SHP77 (cell line): ENCODE data around the gene BCAR3.

ENCODE experiments used
- DNase-seq, 2 experiments: peaks; one replicate each; lab custom pipeline; 2025; lab: John Stamatoyannopoulos, UW

The BCAR3 gene

DNA sequence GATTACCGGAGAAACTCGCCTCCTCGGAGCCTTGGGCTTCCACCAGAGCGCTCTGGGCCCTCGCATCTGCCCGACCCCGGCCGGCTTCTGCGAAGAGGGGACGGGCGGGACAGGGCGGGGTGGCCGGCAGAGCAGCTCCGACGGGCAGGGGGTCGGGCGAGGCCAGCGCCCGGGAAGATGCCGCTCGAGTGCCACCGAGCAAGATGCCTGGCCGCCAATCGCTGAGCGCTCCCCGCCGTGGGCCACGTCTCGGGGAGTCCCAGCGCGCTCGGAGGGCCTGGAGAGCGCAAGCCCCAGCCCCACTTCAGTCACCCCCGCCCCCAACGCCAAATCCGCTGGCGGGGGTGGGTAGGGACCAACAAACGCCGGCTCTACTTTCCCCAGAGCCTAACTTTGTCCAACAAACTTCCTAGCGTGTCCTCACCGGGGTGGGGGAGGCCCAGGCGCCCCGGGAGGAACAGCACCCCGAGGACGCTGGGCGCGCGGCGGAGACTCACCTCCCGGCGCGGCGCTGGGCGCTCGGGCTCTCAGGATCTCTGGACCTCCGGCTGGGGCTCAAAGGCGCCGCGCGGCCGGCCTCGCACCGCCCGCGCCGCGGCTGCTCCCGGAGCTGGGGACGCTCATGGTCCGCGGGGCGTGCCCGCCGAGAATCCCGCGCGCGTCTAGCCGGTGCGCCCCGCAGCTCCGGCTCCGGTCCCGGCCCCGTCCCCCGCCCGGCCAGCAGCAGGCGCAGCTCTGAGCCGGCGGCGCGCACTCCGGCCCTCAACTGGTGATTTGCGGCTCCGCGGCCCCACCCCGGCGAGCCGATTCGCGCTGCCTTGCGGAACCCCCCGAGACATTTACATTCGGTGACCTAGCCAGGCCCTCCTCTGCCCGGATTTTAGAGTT is at the start of gene BCAR3:
TSS of gene BCAR3 (minus strand) at position 737 of the 888 bp plus-strand sequence. CDS start 6,907 bp downstream, outside the sequence.
- DNase-seq: peak in 1 of 2 experiments; percentile 50

DNA sequence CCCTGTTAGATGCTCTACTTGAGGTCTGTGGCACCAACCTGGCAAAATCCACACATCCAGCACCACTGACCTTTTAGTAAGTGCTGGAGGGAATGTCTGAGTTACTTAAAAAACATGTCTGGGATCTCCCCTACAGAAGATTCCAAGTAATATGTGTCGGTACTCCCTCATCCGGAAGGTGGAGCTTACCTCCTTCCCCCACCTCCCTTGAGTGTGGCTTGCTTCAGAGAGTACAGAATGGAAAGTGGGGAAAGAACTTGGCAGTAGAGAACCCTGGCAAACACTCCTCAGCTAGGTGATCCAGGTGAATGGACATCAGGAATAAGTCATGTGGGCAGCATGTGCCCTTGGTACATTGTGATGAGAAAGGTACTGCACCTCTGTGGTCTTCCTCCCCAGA is 49.0 kb upstream of the BCAR3 start:
- no peak for DNase-seq

DNA sequence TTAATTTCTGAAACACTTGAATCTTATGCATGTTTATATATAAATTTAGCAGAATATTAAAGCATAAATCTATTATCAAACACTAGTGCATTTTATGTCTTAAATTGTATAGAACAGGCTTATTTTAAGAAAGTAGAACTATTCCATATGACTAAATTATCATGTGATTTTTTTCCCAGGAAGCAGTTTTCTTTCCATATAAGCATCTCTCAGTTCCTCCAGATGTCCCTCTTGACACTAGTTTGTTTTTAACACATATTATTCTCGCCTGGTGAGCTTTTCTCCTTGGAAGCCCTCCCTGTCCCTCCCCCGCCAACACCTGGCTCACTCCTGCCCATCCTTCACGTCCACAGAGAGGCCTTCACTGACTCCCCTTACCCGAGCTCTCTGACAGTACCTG is 48.3 kb upstream of the BCAR3 start:
- no peak for DNase-seq

DNA sequence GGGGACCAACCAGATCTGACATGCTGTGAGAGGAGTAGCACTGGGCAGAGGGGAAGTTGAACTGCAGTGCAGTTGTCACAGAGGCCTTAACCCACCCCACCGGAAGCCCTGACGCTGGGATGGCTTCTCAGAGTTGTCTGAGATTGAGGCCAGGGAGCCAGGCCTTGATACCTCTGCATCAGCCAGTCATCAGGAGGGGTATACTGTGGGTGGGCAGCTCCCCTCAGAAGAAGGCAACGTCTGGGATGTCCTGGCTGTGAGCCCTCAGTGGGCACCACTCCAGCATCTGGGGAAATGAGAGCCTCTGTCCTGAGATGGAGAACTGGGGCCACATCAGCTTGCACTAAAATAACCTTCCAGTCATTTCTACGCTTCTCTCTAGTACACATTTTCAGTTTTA is 47.9 kb upstream of the BCAR3 start:
- DNase-seq: no peak

DNA sequence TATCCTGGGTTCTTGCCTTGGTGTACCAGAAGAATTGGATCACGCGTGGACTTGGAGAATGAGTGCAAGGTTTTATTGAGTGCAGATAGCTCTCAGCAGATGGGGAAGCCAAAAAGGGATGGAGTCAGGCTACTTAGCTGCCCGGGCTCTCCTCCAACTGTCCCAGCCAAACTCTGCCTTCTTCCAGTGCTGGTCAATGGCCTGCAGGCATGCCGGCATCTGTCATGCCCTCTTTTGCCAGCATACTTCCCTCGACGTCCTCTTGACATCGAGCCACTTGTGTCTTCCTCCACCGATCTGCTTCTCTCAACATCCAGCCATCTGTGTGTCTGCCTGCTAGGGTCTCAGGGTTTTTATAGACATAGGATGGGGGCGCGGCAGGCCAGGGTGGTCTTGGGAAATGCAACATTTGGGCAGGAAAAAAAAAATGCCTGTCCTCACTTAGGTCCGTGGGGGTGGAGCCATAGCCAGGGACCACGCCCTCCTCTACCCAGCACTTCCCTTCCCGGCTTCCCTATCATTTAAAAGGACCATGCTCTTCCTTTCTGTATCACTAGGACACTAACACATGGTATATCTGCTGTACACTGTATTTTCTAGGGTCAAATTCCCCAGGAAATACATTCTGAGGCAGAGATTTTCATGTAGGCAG is 47.0 kb upstream of the BCAR3 start:
- no peak for DNase-seq

DNA sequence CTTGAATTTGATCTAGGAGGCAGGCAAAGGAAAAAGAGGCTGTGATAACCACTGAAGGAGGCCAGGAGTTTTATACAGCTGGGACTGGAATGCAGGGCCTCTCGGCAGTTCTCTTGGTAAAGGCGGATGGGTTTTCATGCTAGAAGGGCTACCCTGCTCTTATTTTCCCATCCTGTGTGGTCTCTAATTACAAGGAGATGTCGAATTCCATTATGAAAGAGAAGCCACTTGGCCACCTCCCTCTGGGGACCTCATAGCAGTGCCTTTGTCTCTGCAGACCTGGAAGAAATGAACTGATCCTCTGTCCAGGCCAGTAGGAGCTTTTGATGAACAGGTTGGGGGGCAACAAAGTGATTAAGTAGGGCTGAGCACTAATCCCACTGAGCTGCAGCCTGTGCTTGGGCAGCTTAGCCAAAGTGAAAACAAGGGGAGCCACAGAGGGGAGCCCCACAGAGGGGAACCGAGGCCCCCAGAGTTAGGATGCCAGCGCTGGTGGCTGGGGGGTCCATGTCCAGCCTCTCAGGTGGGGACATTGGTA is 42.2 kb upstream of the BCAR3 start:
- DNase-seq: no peak

DNA sequence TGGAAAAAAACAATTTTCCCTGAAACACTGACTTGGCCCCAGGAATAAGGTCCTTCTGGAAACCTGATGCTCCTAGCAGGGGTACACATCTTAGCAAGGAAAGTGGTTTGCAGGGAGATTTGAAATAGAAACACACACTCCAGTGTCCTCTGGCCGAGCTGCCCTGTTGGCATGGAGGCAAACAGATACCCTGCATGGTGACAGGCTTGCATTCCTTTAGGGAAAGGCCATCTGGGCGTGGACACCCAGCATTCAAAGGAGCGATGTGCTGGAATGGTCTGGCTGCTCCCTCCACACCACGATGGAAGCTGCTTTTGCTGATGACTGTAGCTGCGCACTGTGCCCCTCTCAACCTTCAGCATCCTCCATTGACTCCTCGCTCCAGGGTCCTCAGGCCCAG is 41.5 kb upstream of the BCAR3 start:
- DNase-seq: no peak

DNA sequence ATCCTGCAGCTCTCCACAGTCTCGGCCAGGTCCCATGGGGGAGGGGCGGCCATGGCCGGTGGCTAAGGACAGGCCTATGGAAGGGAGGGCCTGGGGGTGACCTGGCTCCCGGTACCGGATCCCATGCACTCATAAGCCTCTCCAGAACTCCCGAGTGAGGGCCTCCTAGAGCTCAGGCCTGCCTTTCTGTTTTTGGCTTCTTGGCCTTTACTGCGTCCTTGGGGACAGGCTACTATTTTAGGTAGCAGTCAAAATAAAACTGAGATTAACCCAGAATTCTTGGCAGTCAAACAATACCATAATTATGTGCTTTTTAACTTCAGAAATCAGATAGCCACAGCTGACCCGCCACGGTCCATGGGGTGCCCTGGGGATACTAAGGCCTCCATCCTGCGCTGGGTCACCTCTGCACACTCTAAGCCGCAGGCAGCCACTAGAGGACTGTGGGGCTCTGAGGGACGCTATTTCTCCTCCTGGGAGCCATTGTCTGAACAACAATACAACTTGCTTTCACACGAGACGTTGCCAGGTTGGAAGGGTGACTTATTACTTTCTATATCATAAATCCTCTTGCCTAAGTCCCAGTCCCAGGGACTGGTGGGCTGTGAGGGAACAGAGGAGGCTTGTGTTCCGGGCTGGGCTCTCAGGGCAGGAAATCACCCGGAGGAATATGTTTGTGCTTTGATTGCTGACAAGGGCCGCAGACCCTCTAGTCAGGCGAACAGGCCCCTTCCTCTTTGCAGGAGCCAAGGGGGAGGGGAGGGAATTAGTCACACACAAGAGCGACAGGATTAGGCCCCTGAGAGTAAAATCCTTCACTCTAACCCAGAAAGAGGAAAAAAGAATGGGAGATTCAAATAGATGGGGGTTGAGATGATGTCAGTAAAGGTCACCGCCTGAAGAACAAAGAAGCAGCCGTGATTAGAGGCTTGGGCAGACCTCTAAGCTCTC is 40.7 kb upstream of the BCAR3 start:
- DNase-seq: no peak

DNA sequence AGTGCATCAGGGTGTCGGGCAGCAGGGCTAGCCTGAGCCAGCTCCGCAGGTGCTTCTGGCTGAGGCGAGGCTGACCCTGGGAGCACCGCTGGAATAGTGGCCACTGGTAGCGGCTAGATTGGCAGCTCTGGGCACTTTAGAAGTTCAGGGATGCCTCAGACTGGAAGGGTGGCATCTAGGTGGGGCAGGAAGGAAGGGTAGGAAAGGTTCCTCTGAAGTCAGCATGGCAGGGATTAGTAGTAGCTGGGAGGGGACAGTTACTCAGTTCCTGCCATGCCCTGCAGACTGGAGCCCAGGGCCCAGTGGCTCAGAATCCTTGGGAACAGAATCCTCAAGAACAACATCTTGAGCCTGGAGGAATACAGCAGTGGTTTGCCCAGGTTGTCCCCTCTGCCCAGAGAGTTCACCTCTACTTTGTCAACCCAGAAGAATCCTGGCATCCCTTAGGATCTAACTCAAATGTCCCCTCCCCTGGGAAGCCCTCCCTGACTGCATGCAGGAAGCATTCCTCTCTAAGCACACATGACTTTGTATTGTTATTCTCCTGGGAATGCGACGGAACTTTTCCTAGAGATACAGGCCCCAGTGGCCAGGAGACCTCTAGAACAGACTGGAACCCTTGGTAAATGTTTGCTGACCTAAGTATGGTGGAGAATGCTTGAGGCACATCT is 39.5 kb upstream of the BCAR3 start:
- no peak for DNase-seq

DNA sequence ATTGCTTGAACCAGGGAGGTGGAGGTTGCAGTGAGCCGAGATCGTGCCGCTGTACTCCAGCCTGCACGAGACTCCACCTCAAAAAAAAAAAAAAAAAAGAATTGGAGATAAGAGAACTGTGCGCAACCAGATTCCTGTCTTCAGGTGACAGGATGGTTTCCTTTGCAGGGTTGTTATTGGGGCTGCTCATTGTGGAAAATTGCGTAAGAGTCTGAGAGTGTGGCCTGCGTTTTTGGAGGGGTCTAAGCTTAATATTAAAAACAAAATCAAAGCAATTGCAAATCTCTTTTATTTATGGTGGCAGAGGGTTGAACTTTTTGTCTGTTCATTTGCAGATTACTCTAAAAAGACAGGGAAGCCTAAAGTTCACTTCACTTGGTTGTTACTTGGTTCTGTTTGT is 36.0 kb upstream of the BCAR3 start:
- no peak for DNase-seq

DNA sequence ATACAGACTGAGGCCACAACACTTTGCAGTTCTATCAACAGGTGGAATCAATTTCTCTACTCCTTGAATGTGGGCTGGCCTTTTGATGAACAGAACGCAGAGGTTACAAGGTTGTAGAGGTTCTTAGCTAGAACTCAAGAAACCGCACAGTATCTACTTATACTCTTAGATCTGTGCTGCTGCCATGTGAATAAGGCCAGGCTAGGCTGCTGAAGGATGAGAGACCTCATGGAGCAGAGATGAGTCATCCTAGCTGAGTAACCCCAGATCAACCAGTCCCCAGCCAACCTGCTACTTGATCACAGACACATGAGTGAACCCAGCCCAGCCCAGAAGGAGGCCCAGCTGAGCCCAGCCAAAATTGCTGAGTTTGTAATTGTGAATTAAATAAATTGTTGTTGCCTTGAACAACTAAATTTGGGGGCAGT is 35.3 kb upstream of the BCAR3 start:
- no peak for DNase-seq

DNA sequence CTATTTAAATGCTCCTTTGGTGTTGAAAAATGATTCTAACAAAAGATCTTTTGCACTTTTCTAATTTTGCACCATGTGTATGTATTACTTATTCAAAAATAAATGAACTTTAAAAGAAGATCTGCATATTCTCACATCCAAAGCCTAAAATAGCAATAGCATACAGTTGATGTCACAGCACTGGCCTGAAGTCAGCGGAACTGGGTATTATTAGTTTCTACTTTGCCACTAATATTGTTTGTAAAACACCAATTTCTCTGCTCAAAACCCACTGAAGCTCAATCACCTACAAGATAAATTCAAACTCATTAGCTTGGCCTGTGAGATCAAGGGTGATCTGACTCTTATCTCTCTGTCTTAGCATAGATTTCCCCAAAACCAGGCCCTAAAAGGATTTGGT is 34.5 kb upstream of the BCAR3 start:
- no peak for DNase-seq

DNA sequence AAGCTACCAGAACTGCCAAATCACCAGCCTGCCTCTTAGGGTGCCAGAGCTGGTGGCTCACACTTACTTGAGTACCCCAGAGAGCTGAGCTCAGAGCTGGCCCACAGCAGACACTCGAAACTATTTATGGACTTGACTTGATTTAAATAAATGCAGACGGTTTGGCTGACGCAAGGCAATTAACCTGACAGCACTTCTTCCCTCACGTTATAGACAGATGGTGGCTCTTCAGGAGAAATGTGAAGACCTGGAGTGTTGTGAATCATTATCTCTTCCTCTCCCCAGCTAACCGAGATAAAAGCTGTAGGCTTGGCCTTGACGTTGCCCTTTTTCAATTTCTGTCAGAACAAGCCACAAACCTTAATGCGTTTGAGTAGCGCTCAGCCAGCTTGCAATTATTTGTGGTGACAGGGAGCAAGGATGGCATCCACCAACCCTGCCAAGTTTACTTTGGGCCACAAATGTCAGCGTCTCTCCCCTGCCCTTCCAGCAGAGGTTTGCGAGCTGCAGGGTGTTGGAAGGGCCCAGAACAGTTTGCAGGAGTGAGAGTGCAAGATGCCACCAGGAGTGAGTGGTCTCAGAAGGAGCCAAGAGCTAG is 34.0 kb upstream of the BCAR3 start:
- peak; percentile 43 to 54 for DNase-seq

DNA sequence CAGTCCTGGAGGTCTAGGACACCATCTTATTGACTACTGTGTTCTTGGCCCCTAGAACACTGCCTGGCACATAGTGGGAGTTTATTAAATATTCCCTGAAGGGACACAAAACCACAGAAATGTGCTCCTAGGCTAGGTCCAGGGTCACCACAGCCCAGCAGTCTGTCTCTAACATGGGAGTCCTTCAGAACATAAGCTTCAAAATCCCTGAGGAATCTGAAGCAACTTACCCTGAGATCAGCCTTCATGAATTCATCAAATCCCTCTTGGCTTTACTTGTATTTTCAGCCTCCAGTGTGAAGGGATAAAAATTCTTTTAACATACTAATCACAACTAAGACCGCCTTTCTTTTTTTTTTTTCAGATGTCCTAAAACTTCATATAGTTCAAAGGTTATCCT is 32.7 kb upstream of the BCAR3 start:
- DNase-seq: no peak

DNA sequence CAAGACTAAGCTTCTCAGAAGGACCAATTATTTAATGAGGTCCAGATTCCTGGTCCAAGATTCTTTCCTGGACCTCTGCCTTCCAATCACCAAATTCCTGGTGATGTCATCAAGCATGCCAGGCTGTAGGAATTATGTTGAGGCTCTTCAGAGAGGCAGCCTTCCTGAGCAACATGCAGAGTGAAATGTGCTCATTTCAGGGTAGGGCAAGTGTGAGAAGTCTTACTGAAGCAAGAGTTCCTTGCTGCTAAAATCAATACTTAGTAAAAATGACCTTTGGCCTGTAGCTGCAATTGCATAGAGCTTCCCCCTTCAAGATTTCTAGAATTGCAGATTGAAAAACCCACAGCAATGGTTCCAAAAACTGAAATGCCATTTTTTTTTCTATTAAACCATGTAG is 31.7 kb upstream of the BCAR3 start:
- DNase-seq: no peak

DNA sequence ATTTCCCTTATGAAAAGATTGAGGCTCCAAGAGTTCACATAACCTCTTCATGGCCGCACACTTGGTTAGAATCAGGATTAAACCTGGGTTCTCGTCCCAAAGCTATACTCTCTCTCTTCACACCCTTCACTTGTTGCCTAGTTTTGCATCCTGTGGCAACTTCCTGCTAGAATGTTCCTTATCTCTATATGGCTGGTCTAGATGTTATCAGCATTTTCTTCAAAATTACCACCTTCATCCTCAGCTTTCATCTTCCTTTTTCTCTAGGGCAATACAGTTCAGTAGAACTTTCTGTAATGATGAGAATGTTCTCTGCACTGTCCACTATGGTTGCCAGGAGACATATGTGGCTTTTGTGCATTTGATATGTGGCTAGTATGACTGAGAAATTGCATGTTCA is 31.1 kb upstream of the BCAR3 start:
- DNase-seq: no peak

DNA sequence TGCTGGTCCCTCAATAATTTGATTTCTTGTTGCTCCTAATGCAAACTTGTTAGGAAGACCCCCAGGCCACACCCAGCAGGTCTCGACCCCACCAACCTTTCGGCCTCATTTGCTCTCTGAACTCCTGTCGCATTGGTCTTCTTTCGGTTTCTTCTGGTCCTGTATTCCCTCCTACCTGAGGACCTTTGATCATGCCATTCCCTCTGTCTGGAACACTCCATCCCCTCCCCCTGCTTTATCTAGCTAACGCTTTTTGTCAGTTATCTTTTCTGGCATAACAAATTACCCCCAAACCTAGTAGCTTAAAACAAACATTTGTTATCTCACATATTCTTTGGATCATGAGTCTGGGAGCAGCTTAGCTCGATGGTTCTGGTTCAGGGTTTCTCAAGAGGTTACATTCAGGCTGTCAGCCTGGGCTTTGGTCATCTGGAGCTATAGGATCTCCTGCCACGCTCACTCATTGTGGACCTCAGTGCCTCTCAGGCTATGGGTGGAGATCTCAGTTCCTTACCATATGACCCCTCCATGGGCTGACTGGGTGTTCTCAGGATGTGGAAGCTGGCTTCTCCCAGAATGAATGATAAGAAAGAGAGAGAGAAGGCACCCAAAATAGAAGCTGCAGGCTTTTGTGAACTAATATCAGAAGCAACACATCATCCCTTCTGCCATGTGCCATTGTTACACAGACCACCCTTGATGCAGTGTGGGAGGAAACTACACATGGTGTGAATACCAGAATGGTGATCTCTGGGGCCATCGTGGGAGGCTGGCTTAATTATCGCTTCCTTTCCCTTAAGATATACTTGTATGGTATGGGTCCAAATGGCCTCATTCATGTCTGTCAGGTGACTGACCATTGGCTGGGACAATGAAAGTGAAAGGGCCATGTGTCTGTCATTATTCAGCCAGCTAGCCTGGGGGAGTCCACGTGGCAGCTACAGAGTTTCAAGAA is 29.1 kb upstream of the BCAR3 start:
- no peak for DNase-seq

DNA sequence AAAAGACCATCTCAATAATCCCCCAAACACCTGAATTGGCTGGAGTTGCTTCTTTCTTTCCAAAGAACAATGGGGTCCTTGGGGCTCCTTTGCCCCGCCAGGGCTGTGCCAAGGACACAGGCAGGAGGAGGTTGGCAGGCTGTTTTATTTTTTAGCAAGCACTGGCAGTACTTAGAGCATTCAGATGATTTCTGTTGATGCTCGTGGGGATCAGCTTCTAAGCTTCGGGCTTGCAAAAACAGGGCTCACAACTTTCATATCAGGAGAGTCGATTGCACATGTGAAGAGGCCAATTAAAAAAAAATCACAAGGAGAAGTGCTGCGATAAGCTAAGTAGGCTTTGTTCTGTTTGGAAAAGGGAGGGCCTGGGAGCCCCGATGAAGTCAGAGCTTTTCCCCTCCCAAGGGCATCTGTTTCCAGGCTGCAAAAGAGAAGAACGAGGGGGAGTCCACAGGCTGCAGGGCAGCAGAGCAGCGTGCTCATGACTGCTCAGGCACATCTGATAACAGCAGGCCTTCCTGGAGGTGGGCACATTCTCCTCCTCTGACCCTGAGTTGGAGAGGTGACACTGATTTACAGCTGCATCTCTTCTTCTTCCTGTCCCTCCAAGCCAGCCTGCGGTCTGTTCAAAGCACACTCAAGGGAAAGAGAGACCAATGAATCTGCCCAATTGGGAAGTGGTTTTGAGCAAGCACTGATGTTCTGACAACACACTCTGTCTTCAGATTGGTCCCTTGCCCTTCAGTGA is 27.3 kb upstream of the BCAR3 start:
- peak in 1 of 2 experiments; percentile 26 for DNase-seq

DNA sequence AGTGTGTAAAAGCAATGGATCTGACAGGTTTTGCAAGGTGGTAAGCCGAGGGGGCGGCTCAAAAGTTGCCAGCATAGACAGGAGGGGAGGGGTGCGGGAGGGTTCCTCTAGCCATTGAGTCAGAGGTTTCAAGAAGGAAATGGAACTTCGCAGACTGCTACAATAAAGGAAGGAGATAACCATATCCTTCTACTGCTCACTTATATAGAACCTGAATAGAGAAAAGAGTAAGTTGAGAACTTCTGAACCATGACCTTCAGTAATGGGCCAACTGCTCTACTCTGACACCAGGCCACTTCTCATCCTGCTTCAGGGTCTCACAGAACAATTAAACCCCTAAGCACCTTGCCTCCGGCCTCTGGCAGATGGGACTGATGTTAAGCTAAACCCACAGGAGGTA is 26.3 kb upstream of the BCAR3 start:
- no peak for DNase-seq
